Liver (tissue), 9 donors: Measurements from ENCODE around the gene UBA52. TPM values are rescaled to one million over a fixed set of nuclear protein-coding genes. Genes with fewer than 3 reads are reported as not detected.

Experiments
- DNase-seq: peaks from one replicate; pipeline ENCODE4 v3.0.0-alpha.2; 2017; ENCODE audit warnings: low spot score
- H3K27ac ChIP-seq, 2 donors: one replicate each; pipeline ENCODE4 v1.7.0; 2013; ENCODE audit warnings: inconsistent platforms in 2 of 2, low read length in 2 of 2, control low read depth in 1 of 2, low read depth in 1 of 2, mild to moderate bottlenecking in 1 of 2
- H3K27me3 ChIP-seq, 4 donors: one replicate each; pipeline versions ENCODE4 v1.6.1 to v1.7.0; 2013; ENCODE audit warnings: low read length in 3 of 4, inconsistent platforms in 1 of 4, mild to moderate bottlenecking in 1 of 4, moderate library complexity in 1 of 4; ENCODE audit not compliant: control insufficient read depth in 4 of 4, insufficient read depth in 4 of 4
- H3K36me3 ChIP-seq, 4 donors: one replicate each; pipeline versions ENCODE4 v1.6.1 to v1.7.0; 2013; ENCODE audit warnings: low read length in 3 of 4, mild to moderate bottlenecking in 3 of 4, low read depth in 1 of 4, moderate library complexity in 1 of 4; ENCODE audit not compliant: control insufficient read depth in 4 of 4, insufficient read depth in 3 of 4
- H3K4me1 ChIP-seq, 4 donors: one replicate each; pipeline versions ENCODE4 v1.6.1 to v1.7.0; 2013; ENCODE audit warnings: low read length in 3 of 4, mild to moderate bottlenecking in 3 of 4, moderate library complexity in 1 of 4; ENCODE audit not compliant: control insufficient read depth in 4 of 4, insufficient read depth in 4 of 4
- H3K4me3 ChIP-seq, 3 donors: one replicate each; pipeline versions ENCODE4 v1.6.1 to v1.7.0; 2013; ENCODE audit warnings: low read length in 3 of 3, control low read depth in 1 of 3, low read depth in 1 of 3, mild to moderate bottlenecking in 1 of 3
- H3K9ac ChIP-seq, 2 donors: one replicate each; pipeline ENCODE4 v1.7.0; 2013; ENCODE audit warnings: low read length in 2 of 2, mild to moderate bottlenecking in 2 of 2, moderate library complexity in 2 of 2, control low read depth in 1 of 2, low read depth in 1 of 2
- H3K9me3 ChIP-seq, 4 donors: one replicate each; pipeline versions ENCODE4 v1.6.1 to v1.7.0; 2013; ENCODE audit warnings: low read length in 3 of 4; ENCODE audit not compliant: control insufficient read depth in 4 of 4
- ATF3 ChIP-seq: IDR thresholded peaks from 2 replicates; pipeline ENCODE4 v1.6.1; 2016; ENCODE audit warnings: antibody characterized with exemption
- CTCF ChIP-seq: fragments of 150-350 bp; IDR thresholded peaks from 2 replicates; pipeline ENCODE4 v1.5.1; 2017; ENCODE audit warnings: improper control_type of control experiment, low read depth, low read length; ENCODE audit not compliant: missing input control
- FOXA1 ChIP-seq: IDR thresholded peaks from 2 replicates; pipeline ENCODE4 v1.6.1; 2016; ENCODE audit warnings: antibody characterized with exemption
- JUND ChIP-seq, 2 donors: IDR thresholded peaks; 2 replicates each; pipeline ENCODE4 v1.6.1; 2016; ENCODE audit warnings: antibody characterized with exemption in 2 of 2
- MAX ChIP-seq: IDR thresholded peaks from 2 replicates; pipeline ENCODE4 v1.6.1; 2016; ENCODE audit warnings: antibody characterized with exemption
- NR2F2 ChIP-seq: IDR thresholded peaks from 2 replicates; pipeline ENCODE4 v1.6.1; 2016; ENCODE audit warnings: antibody characterized with exemption
- RAD21 ChIP-seq, 2 donors: IDR thresholded peaks; 2 replicates each; pipeline ENCODE4 v1.6.1; 2016; ENCODE audit warnings: antibody characterized with exemption in 2 of 2, mild to moderate bottlenecking in 2 of 2
- RXRA ChIP-seq, 2 donors: IDR thresholded peaks; 2 replicates each; pipeline ENCODE4 v1.6.1; 2017 to 2018; ENCODE audit warnings: antibody characterized with exemption in 2 of 2, mild to moderate bottlenecking in 1 of 2
- SP1 ChIP-seq: IDR thresholded peaks from 2 replicates; pipeline ENCODE4 v1.6.1; 2018; ENCODE audit warnings: antibody characterized with exemption, mild to moderate bottlenecking
- YY1 ChIP-seq: IDR thresholded peaks from 2 replicates; pipeline ENCODE4 v1.6.1; 2016; ENCODE audit warnings: antibody characterized with exemption, mild to moderate bottlenecking
- WGBS: extraction: QIAGEN DNeasy Blood & Tissue Kit; methylation state at CpG from one replicate; pipeline ENCODE4 v1.1.7; 2013; 5-methylcytosine and 5-hydroxymethylcytosine counted together
- polyA plus RNA-seq, 2 donors: library from polyadenylated mRNA; stranded (reverse) in 1 of 2; unstranded in 1 of 2; fragments of 200-250 nt in 1 of 2; fragments of >200 nt in 1 of 2; fragmentation: Nextera tagmentation in 1 of 2; extraction: Ambion mirVana in 1 of 2; gene quantifications; one replicate each; pipeline versions ENCODE4 v1.2.1 to v1.2.3, GENCODE V29; 2013 to 2015
- total RNA-seq, 2 donors: library from RNA; depleted of rRNA; stranded (reverse); fragments of >200 nt; gene quantifications; one replicate each; pipeline ENCODE4 v1.2.3, GENCODE V29; 2014
- TF ChIP-seq, protein P1 (sequence below): IDR thresholded peaks from 2 replicates; pipeline ENCODE4 v1.6.1; 2016; ENCODE audit warnings: antibody characterized with exemption, mild to moderate bottlenecking
- donor health status: healthy.
- donor health status: healthy.
- donor health status: healthy.
- donor health status: healthy.
- donor health status: healthy.

The UBA52 gene
- total and polyA plus RNA-seq, 4 donors: 324 to 647 (median 484) TPM

- no peak for DNase-seq
- Histone ChIP-seq H3K36me3 (peaks cover 0 to 3% (median 1%) of the 10 kb centered on the region in 4 donors), H3K9ac (no peak overlapping the region), H3K4me1 (peaks cover 5 to 17% (median 11%) of the 10 kb centered on the region in 4 donors), H3K27ac (no peak overlapping the region), H3K4me3 (no peak overlapping the region), H3K27me3 (no peaks in the 10 kb centered on the region), H3K9me3 (no peaks in the 10 kb centered on the region)
- TF ChIP-seq, protein P1, sequence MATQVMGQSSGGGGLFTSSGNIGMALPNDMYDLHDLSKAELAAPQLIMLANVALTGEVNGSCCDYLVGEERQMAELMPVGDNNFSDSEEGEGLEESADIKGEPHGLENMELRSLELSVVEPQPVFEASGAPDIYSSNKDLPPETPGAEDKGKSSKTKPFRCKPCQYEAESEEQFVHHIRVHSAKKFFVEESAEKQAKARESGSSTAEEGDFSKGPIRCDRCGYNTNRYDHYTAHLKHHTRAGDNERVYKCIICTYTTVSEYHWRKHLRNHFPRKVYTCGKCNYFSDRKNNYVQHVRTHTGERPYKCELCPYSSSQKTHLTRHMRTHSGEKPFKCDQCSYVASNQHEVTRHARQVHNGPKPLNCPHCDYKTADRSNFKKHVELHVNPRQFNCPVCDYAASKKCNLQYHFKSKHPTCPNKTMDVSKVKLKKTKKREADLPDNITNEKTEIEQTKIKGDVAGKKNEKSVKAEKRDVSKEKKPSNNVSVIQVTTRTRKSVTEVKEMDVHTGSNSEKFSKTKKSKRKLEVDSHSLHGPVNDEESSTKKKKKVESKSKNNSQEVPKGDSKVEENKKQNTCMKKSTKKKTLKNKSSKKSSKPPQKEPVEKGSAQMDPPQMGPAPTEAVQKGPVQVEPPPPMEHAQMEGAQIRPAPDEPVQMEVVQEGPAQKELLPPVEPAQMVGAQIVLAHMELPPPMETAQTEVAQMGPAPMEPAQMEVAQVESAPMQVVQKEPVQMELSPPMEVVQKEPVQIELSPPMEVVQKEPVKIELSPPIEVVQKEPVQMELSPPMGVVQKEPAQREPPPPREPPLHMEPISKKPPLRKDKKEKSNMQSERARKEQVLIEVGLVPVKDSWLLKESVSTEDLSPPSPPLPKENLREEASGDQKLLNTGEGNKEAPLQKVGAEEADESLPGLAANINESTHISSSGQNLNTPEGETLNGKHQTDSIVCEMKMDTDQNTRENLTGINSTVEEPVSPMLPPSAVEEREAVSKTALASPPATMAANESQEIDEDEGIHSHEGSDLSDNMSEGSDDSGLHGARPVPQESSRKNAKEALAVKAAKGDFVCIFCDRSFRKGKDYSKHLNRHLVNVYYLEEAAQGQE: no peak
- TF ChIP-seq JUND (IDR thresholded peaks at IDR 0.05) (no peak), CTCF (no peak)
- 64% methylated on average over 2 of the region's 2 CpGs for WGBS
Measured at GRCh38 chr19:18586306-18586705, 14.6 kb downstream of the UBA52 start.

- Histone ChIP-seq H3K4me3 (no peak overlapping the region), H3K4me1 (peaks cover 5 to 17% (median 11%) of the 10 kb centered on the region in 4 donors), H3K9me3 (no peaks in the 10 kb centered on the region), H3K27me3 (no peaks in the 10 kb centered on the region), H3K9ac (no peak overlapping the region), H3K36me3 (peaks cover 0 to 3% (median 1%) of the 10 kb centered on the region in 4 donors), H3K27ac (no peak overlapping the region)
- TF ChIP-seq ATF3 (no peak), NR2F2 (no peak), YY1 (no peak), RXRA (IDR thresholded peaks at IDR 0.05) (no peak), FOXA1 (no peak), SP1 (no peak), MAX (no peak), RAD21 (IDR thresholded peaks at IDR 0.05) (no peak)
- no peak for DNase-seq
- 95% methylated on average over 12 of the region's 12 CpGs for WGBS
Measured at GRCh38 chr19:18587561-18587960, 15.9 kb downstream of the UBA52 start.

DNA sequence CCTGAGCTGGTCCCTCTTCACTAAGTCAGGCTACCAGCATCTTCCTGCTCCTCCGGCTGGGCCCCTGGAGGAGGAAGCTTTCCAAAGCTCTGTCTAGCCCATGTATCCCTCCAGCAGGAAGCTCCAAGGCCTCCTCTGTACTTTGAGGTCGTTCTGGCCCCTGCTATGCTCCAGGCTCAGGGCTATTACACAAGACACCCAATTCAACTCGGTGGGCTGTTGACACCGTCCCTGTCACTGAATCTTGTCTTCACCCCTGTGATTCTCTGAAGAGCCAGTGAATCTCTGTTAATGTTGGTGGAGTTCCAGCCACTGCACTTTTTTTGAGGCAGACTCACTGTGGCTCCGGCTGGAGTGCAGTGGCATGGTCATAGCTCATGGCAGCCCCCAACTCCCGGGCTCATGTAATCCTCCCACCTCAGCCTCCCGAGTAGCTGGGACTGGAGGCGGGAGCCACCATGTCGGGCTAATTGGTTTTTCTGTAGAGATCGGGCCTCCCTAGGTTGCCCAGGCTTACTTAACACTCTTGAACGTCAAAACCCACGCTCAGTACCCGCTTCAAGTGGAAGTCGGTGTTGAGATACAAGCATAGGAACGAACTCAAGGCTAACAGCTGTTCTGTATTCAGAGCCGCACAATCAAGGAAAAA lies 16.4 kb downstream of the UBA52 start:
- Histone ChIP-seq H3K4me1 (peaks cover 5 to 17% (median 11%) of the 10 kb centered on the region in 4 donors), H3K36me3 (peaks cover 0 to 3% (median 1%) of the 10 kb centered on the region in 4 donors), H3K4me3 (peak overlapping the region; percentile 72 to 83 (median 78)), H3K9me3 (no peaks in the 10 kb centered on the region), H3K27me3 (no peaks in the 10 kb centered on the region), H3K9ac (peak overlapping the region in 1 of 2 donors; percentile 30), H3K27ac (peak overlapping the region; percentile 74 to 84)
- TF ChIP-seq NR2F2: peak; percentile 24
- no peak for TF ChIP-seq RAD21 (IDR thresholded peaks at IDR 0.05)
- DNase-seq: no peak
- 43% methylated on average over 16 of the region's 16 CpGs for whole genome bisulfite sequencing
